Measurements from ENCODE around the gene SLC39A11.

GRCh38 chr17:72775237-72775636 lies 317.3 kb downstream of the SLC39A11 start:
- no peak for TF ChIP-seq EZH2 (IDR thresholded peaks at IDR 0.05; ENCODE audit: low read length, missing control alignments)
- TF ChIP-seq CTCF (conservative IDR thresholded peaks at IDR 0.05 in 1 of 2, IDR thresholded peaks at IDR 0.05 in 1 of 2; ENCODE audit: low read depth in 1 of 2, low read length in 2 of 2), result no peak

All from fibroblast of lung (primary cell).